Breast epithelium (tissue), 4 donors: ENCODE measurements around the gene GRM1. TPM values are rescaled to one million over a fixed set of nuclear protein-coding genes. Genes with fewer than 3 reads are reported as not detected.

Source experiments
- DNase-seq, 2 donors: peaks; one replicate each; pipeline ENCODE4 v3.0.0-alpha.2; 2019; ENCODE audit warnings: low spot score in 2 of 2
- H3K27ac ChIP-seq, 2 donors: fragments of 200-600 bp; sonication (generic) in 1 of 2; one replicate each; pipeline ENCODE4 v1.5.1; 2016 to 2019; ENCODE audit warnings: mild to moderate bottlenecking in 1 of 2
- H3K27me3 ChIP-seq, 2 donors: fragments of 200-600 bp; sonication (generic) in 1 of 2; one replicate each; pipeline versions ENCODE4 v1.5.1 to v1.6.0; 2017 to 2019; ENCODE audit warnings: control low read depth in 1 of 2, mild to moderate bottlenecking in 1 of 2
- H3K36me3 ChIP-seq: fragments of 200-600 bp; one replicate; pipeline ENCODE4 v1.5.1; 2019
- H3K4me1 ChIP-seq, 2 donors: fragments of 200-600 bp; sonication (generic); one replicate each; pipeline ENCODE4 v1.5.1; 2016 to 2019; ENCODE audit warnings: control low read depth in 1 of 2
- H3K4me3 ChIP-seq, 3 donors: fragments of 200-600 bp; sonication (generic); 1 replicate in 2 of 3; 2 replicates in 1 of 3; pipeline ENCODE4 v1.5.1; 2016 to 2019; ENCODE audit warnings: mild to moderate bottlenecking in 3 of 3, moderate library complexity in 2 of 3
- H3K9me3 ChIP-seq, 2 donors: fragments of 200-600 bp; sonication (generic) in 1 of 2; one replicate each; pipeline ENCODE4 v1.5.1; 2016 to 2019; ENCODE audit warnings: control low read depth in 1 of 2
- POLR2A ChIP-seq: fragments of 450-650 bp; IDR thresholded peaks from one replicate; pipeline ENCODE4 v1.6.1; 2016; ENCODE audit warnings: antibody characterized with exemption, mild to moderate bottlenecking, moderate library complexity
- POLR2AphosphoS5 ChIP-seq, 3 donors: sonication (generic); formaldehyde crosslinking; IDR thresholded peaks; one replicate each; pipeline ENCODE4 v1.6.1; 2017; ENCODE audit warnings: antibody characterized with exemption in 3 of 3
- intact Hi-C: fragments of 100-400 bp; cut with DNase I; formaldehyde crosslinking; loops from one replicate; pipeline ENCODE4 v1.15.1; 2023; ENCODE audit warnings: low total_unique reads
- total RNA-seq, 3 donors: library from RNA; depleted of rRNA; stranded (reverse); fragments of >200 nt; gene quantifications; one replicate each; pipeline ENCODE4 v1.1.0, GENCODE V29; 2016
- TF ChIP-seq, protein P1 (sequence below), 3 donors: fragments of 450-650 bp; IDR thresholded peaks; one replicate each; pipeline ENCODE4 v1.5.1; 2016 to 2017; ENCODE audit warnings: antibody characterized with exemption in 3 of 3, mild to moderate bottlenecking in 3 of 3, moderate library complexity in 3 of 3

The GRM1 gene
- total RNA-seq, 3 donors from 2014 or later = 0.15 to 0.16 TPM; not detected in 1

DNA sequence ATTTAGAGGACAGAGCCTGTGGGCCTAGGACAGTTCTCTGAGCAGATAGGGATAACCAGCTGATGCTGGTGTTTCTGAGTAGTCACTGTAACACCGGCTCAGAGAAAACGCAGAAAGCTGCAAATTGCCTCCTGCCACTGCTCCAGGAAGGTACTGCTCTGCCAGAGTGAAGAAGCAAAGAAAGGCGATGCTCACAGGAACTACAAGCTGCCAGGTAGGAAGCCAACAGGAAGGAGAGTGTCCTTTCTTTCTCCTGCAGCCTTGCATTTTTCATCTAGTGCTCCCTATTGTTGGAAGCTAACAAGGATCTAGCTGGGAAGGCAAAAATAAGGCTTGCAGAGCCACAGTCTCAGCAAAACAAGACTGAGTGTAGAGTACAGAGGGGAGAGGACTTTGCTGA is 444.1 kb downstream of the GRM1 start:
- Histone ChIP-seq H3K27me3 (no peaks in the 10 kb centered on the region), H3K27ac (no peak overlapping the region), H3K4me3 (no peak overlapping the region), H3K36me3 (no peaks in the 10 kb centered on the region), H3K9me3 (no peaks in the 10 kb centered on the region), H3K4me1 (no peaks in the 10 kb centered on the region)
- TF ChIP-seq, protein P1, sequence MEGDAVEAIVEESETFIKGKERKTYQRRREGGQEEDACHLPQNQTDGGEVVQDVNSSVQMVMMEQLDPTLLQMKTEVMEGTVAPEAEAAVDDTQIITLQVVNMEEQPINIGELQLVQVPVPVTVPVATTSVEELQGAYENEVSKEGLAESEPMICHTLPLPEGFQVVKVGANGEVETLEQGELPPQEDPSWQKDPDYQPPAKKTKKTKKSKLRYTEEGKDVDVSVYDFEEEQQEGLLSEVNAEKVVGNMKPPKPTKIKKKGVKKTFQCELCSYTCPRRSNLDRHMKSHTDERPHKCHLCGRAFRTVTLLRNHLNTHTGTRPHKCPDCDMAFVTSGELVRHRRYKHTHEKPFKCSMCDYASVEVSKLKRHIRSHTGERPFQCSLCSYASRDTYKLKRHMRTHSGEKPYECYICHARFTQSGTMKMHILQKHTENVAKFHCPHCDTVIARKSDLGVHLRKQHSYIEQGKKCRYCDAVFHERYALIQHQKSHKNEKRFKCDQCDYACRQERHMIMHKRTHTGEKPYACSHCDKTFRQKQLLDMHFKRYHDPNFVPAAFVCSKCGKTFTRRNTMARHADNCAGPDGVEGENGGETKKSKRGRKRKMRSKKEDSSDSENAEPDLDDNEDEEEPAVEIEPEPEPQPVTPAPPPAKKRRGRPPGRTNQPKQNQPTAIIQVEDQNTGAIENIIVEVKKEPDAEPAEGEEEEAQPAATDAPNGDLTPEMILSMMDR (IDR thresholded peaks at IDR 0.05) = no peak
- no peak for TF ChIP-seq POLR2AphosphoS5 (IDR thresholded peaks at IDR 0.05)
- no peak for TF ChIP-seq POLR2A
- intact Hi-C loops = no loop called here
- DNase-seq = no peak

DNA sequence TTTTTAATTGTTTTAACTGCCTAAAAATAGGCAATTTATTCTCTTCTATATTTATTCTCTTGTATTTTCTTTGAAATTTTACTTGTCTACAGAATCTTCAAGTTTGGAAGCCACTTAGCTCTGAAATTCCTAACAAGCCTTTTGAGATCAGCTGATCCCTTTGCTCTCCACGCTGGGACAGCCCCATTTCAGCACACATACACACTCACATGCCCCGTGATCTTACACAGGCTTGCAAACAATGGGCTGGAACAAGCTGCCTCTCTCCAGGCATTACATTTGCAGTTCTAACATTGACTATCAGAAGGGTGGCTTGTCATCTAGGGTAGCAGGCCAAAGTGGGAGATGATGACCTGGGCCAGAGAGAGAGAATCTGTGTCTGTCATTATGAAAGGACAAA is 452.7 kb downstream of the GRM1 start:
- no peak overlapping the region for H3K4me3 ChIP-seq
- DNase-seq = no peak
- H3K27me3 ChIP-seq = no peaks in the 10 kb centered on the region
- intact Hi-C loops = no loop called here
- no peaks in the 10 kb centered on the region for H3K4me1 ChIP-seq
- peaks cover 0 to 7% of the 10 kb centered on the region in 2 donors for H3K9me3 ChIP-seq
- no peaks in the 10 kb centered on the region for H3K36me3 ChIP-seq
- TF ChIP-seq, protein P1 (IDR thresholded peaks at IDR 0.05) = no peak
- no peak overlapping the region for H3K27ac ChIP-seq

DNA sequence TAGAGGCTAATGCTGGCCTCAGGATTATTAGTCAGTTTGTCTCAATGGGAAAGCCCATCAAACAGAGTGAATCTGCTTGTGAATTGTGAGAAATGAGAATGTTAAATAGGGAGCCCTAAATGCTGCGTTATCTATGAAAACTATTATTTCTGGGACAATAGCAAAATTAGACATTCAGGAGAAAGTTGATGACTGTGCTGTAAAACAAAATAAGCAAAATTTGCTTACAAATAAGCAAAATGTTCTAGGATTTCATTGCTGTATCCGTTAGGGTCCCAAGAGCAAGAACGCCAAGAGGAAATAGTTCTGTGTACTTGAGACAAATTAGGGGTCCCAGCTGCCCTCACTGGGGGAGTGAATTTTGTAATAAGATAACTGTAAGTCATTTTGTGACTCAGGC is 455.5 kb downstream of the GRM1 start:
- peaks cover 0 to 3% of the 10 kb centered on the region in 2 donors for H3K9me3 ChIP-seq
- intact Hi-C loops = no loop called here
- no peak for DNase-seq
- H3K27ac ChIP-seq = no peak overlapping the region
- TF ChIP-seq POLR2AphosphoS5 (IDR thresholded peaks at IDR 0.05) (no peak), POLR2A (no peak)
- TF ChIP-seq, protein P1 (IDR thresholded peaks at IDR 0.05) = no peak
- no peaks in the 10 kb centered on the region for H3K4me1 ChIP-seq
- H3K27me3 ChIP-seq = no peaks in the 10 kb centered on the region
- H3K4me3 ChIP-seq = no peak overlapping the region
- H3K36me3 ChIP-seq = no peaks in the 10 kb centered on the region

Other genes with a start within 250 kb of the GRM1 start
- 10 to 100 TPM in 1 of 3 donors, 1 to 10 TPM in 2; 8.0 to 11.7 (median 8.2) TPM for gene FBXO30, start 214.3 kb upstream of the GRM1 start, total RNA-seq
- 10 to 100 TPM; 30.6 to 78.9 (median 62.3) TPM for gene SHPRH, start 64.7 kb upstream of the GRM1 start, total RNA-seq